ENCODE data around the gene CENPA.
"Not testable (repeated sequence)": the region's sequence is repeated elsewhere in the genome, so short reads cannot be mapped to it uniquely, and the experiment has no call there.

The CENPA gene

GRCh38 chr2:26785431-26786206, at the start of gene CENPA:
Gene CENPA (plus strand): TSS chr2:26786056. CDS start chr2:26786197, 141 bp downstream.
- peak; percentile 88 to 92 (median 92) for DNase-seq (ENCODE audit: low read depth in 3 of 3)

GRCh38 chr2:26737221-26737620, 48.6 kb upstream of the CENPA start:
- no peak for DNase-seq (ENCODE audit: low read depth in 3 of 3)

DNA sequence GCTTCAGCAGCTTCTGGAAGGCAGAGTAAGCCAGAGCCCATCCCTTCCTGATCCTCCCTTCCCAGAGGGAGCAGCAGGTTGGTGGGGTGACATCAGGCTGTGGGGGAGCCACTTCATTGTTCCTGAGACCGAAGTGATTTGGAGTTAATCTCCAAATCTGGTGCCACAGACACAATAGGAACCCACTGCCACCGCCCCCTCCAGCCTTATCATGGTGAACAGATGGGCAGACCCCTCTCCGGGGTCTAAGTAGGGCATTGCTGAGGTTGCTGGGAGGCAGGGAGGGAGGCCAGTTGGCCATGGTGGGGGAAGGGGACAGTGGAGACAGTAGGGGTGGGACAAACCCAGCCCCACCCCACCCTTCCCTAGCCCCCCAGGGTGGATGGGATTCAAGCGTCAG, 47.4 kb upstream of the CENPA start:
- no peak for DNase-seq (ENCODE audit: low read depth in 3 of 3)

DNA sequence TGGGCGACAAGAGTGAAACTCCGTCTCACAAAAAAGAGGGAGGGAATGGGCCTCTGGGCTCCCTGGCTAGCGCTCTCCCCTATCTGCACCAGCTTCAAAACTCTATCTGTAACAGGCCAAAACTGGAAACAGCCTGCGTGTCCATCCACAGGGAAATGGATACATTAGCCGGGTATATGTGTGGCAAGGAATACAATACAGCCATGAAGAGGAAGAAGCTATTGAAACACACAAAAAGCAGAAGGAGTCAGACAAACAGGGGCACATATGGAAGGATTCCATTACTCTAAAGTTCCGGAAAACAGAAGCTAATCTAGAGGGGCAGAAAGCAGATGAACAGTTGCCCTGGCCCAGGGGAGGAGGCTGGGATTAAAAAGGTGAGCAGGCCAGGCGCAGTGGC, 46.3 kb upstream of the CENPA start:
- DNase-seq (ENCODE audit: low read depth in 3 of 3), result no peak

GRCh38 chr2:26740346-26740745, 45.5 kb upstream of the CENPA start:
- no peak for DNase-seq (ENCODE audit: low read depth in 3 of 3)

GRCh38 chr2:26740890-26741302, 45.0 kb upstream of the CENPA start:
- DNase-seq (ENCODE audit: low read depth in 3 of 3), result no peak

DNA sequence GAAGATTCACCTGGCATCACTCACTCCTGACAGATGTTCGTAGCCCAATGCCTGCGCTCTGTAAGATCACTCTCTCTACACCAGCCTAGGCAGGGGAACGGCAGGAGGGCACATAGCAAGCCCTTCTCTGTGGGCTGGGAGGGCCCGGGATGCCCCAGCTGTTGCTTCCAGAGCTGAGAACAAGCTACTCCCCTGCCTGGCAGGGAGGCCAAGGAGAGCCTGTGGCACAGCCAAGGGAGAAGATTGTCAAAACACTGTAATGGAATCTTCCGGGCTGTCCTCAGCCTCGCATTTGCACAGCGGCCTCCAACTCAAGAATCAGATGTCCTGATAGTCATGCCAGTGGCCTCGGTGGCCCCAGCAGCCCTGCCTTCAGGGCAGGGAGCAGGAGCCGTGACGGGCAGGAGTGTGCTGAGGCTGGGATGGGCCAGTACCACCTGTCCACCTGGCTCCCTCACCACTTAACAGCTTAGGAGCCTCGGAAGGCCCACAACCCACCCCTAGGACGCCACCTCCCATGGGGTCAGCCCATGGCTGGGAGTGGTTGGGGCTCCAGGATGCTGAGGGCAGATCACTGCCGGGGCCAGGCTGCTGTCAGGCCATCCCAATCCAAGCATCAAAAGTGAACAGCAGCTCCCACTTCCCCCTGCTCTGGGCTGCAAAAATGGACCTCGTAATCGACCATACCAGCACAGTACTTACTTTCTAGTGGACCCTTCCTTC, 43.6 kb upstream of the CENPA start:
- no peak for DNase-seq (ENCODE audit: low read depth in 3 of 3)

DNA sequence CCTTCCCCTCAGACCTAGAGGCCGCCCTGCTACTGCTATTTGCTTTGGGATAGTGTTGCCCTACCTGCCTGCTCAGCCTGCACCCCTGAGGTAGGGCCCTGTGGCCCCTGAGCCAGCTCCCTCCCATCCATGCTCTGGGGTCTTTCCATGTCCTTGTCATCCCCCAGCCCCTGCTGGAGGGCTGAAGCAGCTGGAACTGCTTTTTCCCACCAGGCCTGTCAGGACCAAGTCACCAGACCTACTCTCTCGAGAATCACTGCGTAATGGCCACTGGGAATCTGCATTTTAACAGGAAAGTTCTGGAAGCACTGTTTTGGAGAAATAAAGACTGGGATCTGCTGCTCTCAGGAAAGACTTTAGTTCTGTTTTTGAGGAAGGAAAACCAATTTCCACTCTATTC, 42.0 kb upstream of the CENPA start:
- no peak for DNase-seq (ENCODE audit: low read depth in 3 of 3)

DNA sequence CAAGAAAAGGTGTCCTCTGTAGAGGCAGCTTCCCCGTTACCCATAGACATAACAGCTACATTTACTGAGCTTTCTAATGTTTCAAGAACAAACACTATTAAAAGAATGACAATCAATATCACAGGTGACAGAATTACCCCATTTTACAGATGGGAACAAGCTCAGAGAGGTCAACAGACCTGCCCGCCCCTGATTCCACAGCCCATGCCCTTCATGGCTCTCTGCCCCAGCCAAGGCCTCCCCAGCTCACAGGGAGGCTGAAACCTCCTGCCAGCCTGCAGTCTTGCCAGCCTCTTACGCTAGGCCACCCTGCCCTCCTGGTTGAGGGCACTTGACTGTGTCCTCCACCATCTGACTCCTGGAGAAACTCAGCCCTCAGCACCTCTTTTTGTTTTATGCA, 40.9 kb upstream of the CENPA start:
- DNase-seq (ENCODE audit: low read depth in 3 of 3), result no peak

GRCh38 chr2:26745609-26746327, 40.1 kb upstream of the CENPA start:
- peak; percentile 48 to 81 (median 75) for DNase-seq (ENCODE audit: low read depth in 3 of 3)

- DNase-seq (ENCODE audit: low read depth in 3 of 3), result no peak
Observed at GRCh38 chr2:26746934-26747333, 38.9 kb upstream of the CENPA start.

GRCh38 chr2:26749787-26750420, 36.0 kb upstream of the CENPA start:
- DNase-seq (ENCODE audit: low read depth in 3 of 3), result not testable (repeated sequence)

GRCh38 chr2:26750467-26750866, 35.4 kb upstream of the CENPA start:
- DNase-seq (ENCODE audit: low read depth in 3 of 3), result not testable (repeated sequence)

- no peak for DNase-seq (ENCODE audit: low read depth in 3 of 3)
Observed at GRCh38 chr2:26752656-26753055, 33.2 kb upstream of the CENPA start.

GRCh38 chr2:26754539-26754938, 31.3 kb upstream of the CENPA start:
- DNase-seq (ENCODE audit: low read depth in 3 of 3), result no peak

DNA sequence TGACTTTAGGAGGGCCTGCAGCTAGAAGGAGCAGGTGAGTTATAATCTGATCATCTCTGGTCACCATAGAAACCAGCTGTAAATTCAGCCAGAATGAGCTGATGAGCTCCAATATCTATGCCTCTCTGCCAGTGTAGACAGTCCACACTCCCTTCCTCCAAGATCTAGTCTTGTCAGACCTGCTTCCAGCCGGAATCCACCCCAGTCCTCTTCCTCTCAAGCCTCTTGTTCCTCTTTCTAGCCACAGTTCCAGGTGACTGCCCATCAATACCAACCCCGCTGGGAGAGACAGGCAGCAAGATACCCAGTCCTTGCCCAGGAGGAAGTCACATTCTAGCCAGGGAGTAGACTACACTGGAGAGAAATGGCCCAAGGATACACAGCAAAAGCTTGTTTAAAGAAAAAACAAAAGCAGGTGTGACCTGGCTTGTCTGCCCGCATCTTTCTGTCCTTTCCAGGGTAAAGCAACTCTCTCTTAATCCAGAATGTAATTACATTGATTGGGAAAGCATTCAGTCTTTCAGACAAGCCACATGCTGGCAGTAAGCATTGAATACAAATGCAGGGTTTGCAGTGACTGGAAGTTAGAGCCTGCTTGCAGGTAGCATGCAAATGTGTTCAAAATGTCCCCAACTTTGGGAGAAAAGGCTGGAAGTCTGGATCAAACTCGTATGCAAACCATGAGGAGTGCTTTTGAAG, 30.7 kb upstream of the CENPA start:
- DNase-seq (ENCODE audit: low read depth in 3 of 3), result no peak

DNA sequence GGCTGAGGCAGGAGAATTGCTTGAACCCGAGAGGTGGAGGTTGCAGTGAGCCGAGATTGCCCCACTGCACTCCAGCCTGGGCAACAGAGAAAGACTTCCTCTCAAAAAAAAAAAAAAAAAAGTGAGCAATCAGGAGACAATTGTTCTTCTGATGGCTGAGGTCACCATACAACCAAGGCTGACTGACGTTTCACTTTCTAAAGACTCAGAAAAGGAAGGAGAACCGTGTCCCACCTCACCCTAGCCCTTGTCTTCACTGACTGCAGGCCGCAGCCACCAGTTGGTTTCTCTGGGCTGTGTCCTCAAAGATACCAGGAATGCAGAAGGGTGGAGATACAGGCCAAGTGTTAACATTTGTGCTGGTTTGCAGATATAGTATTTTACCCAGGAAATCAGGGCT, 29.5 kb upstream of the CENPA start:
- DNase-seq (ENCODE audit: low read depth in 3 of 3), result no peak

GRCh38 chr2:26757873-26758789, 27.7 kb upstream of the CENPA start:
- DNase-seq (ENCODE audit: low read depth in 3 of 3), result no peak

DNA sequence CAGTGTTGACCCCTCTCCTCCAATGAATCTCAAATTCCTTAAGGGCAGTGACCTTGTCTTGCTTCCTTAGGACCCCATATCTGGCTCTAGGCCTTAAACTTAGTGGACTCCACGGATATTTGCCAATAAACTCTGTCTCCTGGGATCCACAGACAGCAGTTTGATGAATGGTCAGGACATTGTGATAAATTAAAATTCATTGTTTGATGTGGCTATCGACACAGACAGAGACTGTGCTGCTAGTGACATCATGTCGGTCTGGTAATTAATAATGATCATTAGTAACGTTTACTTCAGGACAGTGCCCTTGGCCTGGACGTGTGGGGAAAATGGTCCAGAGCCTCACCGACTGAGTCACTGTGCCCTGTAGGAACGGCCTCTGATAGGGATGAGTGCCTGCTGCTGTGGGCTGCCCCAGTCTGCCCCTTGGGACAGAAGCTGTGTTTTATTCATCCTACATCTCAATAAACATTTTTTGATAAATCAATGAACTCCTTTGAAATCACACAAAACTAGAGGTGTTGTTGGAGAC, 27.0 kb upstream of the CENPA start:
- no peak for DNase-seq (ENCODE audit: low read depth in 3 of 3)

DNA sequence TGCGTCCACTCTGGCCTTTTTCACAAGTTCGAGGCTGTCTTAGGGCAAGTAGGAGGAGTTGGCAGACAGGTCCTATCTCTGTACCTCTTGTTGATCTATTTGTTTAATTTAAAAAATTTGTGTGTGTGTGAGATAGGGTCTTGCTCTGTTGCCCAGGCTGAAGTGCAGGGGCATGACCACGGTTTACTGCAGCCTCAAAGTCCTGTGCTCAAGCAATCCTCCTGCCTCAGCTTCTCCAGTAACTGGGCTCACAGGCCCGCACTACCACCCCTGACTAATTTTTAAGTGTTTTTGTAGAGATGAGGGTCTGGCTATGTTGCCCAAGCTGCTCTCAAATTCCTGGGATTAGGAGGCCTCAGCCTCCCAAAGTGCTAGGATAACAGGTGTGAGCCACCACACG, 26.0 kb upstream of the CENPA start:
- no peak for DNase-seq (ENCODE audit: low read depth in 3 of 3)

Measured in stimulated activated CD4-positive, alpha-beta T cell treated with anti-CD3 and anti-CD28 coated beads, TNF-alpha, amount 100 ng/mL, for 48 hours (primary cell).